HG03432 (cell line): Measurements from ENCODE around the gene UGT3A2.

Experiments used
- ATAC-seq: cut with Tn5 transposase; IDR thresholded peaks from one replicate; pipeline ENCODE4 v1.9.1; 2021; ENCODE audit warnings: mild to moderate bottlenecking, moderate library complexity; ENCODE audit not compliant: unreplicated experiment

UGT3A2 gene

DNA sequence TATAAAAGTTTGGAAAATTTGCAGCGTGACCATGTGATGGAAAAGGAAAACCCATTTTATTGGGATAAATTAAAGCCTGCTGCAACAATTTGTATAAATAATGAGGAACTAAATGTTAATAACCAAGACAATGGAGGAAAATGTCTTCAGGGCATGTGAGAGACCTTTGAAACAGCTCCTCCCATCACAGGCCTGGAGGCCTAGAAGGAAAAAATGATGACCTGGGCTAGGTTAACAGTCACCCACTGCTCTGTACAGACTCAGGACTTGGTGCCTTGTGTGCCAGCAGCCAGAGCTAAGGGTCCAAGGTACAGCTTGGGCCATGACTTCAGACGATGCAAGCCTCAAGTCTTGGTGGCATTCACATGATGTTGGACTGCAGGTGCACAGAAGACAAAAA is 53.5 kb downstream of the UGT3A2 start:
- no peak for ATAC-seq

DNA sequence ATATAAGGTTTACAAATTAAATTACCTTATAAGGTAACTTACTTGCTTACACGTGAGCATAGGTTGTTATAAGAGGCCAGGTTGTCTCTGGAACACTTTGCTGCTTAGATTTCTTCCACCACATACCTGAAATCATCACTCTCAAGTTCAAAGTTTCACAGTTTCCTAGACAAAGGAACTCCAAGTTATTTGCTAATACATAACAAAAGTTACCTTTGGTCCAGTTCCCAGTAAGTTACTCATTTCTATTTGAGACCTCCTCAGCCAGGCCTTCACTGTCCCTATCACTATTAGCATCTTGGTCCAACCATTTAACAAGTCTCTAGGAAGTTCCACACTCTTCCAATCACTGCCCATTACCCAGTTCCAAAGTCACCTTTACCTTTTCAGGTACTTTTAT is 57.0 kb downstream of the UGT3A2 start:
- ATAC-seq: no peak

DNA sequence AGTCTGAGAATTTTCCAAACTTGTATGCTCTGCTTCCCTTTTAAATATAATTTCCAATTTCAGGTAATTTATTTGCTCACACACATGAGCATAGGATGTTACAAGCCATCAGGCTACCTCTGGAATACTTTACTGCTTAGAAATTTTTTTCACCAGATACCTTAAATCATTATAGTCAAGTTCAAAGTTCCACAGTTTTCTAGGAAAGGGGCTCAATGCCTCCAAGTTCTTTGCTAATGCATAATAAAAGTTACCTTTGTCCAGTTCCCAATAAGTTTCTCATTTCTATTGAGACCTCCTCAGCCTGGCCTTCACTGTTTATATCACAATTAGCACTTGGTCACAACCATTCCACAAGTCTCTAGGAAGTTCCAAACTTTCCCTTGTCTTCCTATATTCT is 59.3 kb downstream of the UGT3A2 start:
- ATAC-seq: no peak

DNA sequence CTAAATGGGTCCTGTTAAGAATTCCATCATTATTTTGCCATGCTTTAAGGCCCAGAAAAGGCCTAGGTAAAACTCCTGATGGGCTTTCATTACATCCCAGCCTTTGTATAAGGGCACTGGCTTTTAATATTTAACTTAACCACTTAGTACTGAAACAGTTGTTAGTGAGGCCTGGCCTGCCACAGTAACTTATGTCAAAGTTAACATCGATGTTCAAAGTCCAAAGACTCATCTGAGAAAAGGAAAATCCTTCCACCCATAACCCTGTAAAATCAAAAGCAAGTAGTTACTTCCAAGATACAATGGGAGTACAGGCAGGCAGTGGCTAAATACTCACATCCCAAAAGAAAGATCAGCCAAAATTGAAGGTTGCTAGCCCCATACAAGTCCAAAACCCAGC is 60.5 kb downstream of the UGT3A2 start:
- no peak for ATAC-seq

DNA sequence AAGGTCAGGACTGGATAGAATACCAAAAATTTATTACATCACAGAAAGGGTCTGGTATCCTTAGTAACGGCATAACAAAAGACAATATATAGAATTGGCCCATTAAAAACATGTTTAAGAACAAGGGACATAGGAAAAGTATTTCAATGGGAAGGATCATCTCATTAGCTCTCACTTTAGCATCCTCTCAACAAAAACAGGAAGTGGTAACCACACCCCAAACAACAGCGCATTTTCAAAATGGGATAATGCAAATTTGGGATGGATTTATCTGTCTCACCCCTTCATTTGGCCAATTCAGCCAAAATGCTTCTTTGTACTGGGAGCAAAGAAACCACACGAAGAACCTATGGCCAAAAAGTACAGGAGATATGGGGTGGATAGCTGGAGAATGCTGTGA is 65.7 kb downstream of the UGT3A2 start:
- ATAC-seq: no peak

DNA sequence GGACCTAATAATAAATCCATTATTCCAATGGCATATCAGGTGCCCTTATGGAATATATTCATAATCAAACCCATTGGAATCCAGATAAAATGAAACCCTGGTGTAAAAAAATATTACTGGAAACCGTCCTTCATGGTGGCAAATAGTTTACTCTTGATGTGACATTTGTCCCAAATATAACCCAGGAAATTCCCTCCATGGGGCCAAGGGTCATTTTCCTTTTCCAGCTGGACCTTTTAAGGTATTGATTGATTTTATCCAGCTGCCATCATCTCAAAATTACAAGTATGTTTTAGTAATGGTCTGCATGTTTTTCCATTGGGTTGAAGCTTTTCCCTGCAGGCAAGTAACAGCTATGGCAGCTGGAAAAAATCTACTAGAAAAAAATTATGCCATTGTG is 67.1 kb downstream of the UGT3A2 start:
- ATAC-seq: no peak

DNA sequence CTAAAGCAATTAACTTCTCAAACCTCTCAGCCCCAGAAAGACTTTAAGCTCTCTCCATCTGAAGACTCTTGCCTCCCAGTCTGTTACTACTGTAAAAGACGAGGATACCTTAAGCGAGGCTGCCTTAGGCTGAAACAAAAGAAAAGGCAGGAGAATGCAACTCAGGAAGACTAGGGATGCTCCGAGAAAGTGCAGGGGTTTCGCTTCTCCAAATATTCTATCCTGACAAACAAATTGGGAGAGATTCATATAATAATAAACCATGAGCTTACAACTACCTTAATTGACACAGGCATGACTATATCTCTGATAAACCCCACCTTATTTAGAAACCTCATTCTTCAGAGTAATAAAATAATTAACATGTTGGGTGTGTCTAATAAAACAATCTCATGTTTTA is 70.6 kb downstream of the UGT3A2 start:
- ATAC-seq: no peak

DNA sequence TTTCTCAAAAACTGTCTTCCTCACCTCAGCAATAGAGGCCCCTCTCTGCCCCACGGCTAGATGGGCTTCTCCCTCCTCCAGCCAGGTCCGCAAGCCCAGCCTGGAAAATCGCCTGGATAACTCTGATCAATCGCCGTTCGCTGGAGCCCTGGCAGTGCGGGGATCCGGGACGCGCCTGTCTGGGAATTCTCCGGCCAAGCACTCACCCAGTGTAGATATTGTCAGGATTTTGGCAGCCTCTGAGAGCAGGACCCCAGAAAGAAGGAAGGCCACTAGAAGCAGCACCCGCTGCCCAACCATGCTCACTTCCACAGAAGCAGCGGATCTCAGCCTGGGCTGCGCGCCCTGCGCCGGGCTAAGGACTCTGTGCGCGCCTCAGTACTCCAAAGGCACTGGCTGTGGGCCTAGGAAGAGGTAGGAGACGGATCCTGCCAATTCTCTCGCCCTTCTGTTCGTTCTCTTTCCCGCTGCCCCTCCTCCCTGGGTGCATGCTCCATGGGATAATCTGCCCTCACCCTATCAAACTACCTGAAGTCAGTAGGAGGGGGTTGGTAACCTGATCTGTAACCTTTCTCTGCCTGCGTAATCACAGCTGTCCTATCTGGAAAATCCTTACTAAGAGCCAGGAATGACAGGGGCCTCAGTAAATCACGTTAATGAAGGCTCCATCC is 75.6 kb downstream of the UGT3A2 start, which contains the start of gene UGT3A1:
UGT3A1 (minus strand) TSS at position 450 of the 671 bp plus-strand sequence; CDS start at position 300, 150 bp downstream.
- ATAC-seq: no peak

DNA sequence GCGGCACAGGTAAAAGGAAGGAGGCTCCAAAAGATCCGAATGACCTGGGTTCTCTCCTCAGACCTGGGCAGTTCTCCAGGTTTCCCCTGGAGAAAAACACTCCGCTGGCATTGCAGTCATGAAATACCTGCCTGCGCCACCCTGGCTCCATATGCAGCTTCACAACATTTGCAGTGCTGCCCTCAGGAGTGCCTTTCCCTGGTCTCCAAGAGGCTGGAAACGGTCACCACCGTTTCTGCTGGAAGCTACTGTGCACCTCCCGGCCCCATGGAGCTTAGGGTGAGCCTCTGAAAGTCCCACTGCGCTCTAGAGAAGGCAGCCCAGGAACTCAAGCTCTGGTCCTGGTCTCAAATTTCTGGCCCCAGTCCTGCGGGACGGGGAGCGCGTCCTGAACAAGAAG is 76.2 kb downstream of the UGT3A2 start:
- ATAC-seq: no peak

DNA sequence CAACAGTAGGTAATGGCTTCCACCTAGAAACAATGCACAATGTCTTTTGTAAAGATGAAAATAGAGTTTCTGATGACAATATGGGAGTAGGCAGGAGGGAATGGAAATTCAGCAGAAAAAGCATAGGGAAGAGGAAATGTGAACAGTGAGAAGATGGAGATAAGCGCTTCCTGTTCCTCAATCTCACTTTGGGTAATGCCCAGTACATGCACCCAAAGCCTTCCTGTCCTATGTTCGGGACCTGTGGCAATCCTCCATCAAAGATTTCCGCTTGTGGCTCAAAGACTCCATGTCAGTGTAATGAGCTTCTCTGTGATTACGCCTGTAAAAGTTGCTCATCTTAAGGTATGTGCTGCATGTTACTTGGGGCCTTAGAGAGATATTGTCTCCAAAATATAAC is 78.2 kb downstream of the UGT3A2 start:
- ATAC-seq: no peak

DNA sequence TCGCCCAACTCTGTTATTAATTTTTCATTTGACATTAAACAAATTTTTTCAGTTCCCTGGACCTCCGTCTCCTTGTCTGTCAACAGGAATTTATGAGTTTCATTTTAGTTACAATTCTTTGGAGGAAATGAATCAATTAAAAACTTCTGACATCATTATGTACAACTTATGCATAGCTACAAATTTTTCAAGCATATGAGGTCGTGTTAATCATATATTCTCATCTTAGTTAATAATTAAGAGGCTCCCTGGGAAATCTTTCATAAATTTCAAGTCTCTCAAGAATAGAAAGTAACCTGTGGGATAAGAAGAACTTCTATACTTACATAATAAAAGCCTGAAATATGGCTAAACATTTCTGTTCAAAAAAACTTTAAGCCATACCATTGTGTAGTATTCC is 78.9 kb downstream of the UGT3A2 start:
- ATAC-seq: no peak
